HG03066 (cell line): ENCODE results near the gene SCNN1G.
"Not testable (repeated sequence)": the region's sequence is repeated elsewhere in the genome, so short reads cannot be mapped to it uniquely, and the experiment has no call there.

ENCODE experiments used
- ATAC-seq: cut with Tn5 transposase; IDR thresholded peaks from one replicate; pipeline ENCODE4 v1.9.1; 2021; ENCODE audit warnings: low read depth; ENCODE audit not compliant: unreplicated experiment

SCNN1G gene

GRCh38 chr16:23248261-23249194, 66.0 kb downstream of the SCNN1G start:
- ATAC-seq: no peak

GRCh38 chr16:23249830-23250229, 67.3 kb downstream of the SCNN1G start:
- no peak for ATAC-seq

- ATAC-seq: no peak
These were observed 69.8 kb downstream of the SCNN1G start for GRCh38 chr16:23252310-23252709.

- ATAC-seq: not testable (repeated sequence)
These were observed 71.1 kb downstream of the SCNN1G start for GRCh38 chr16:23253650-23254049.

- no peak for ATAC-seq
These were observed 71.8 kb downstream of the SCNN1G start for GRCh38 chr16:23254338-23254737.

GRCh38 chr16:23255000-23255399, 72.5 kb downstream of the SCNN1G start:
- no peak for ATAC-seq

- ATAC-seq: no peak
These were observed 73.9 kb downstream of the SCNN1G start for GRCh38 chr16:23256440-23256839.

- no peak for ATAC-seq
These were observed 75.1 kb downstream of the SCNN1G start for GRCh38 chr16:23257682-23258081.

GRCh38 chr16:23258919-23259237, 76.3 kb downstream of the SCNN1G start:
- no peak for ATAC-seq
